SU-DHL-6 (cell line): ENCODE measurements around the gene ZNF664.

Experiments
- H2AFZ ChIP-seq: fragments of 200-600 bp; sonication (generic); 2 replicates; pipeline ENCODE4 v1.6.1; 2014; ENCODE audit warnings: low read depth, mild to moderate bottlenecking, moderate library complexity, mixed read lengths, antibody characterized with exemption, low read length; ENCODE audit not compliant: severe bottlenecking
- H3F3A ChIP-seq: fragments of 200-600 bp; shearing (Covaris generic); 2 replicates; pipeline ENCODE4 v1.6.0; 2016; ENCODE audit warnings: antibody characterized with exemption, mild to moderate bottlenecking; ENCODE audit not compliant: insufficient read depth
- H3K27ac ChIP-seq: fragments of 200-600 bp; sonication (generic); 2 replicates; pipeline ENCODE4 v1.5.1; 2016; ENCODE audit warnings: low read depth, mild to moderate bottlenecking, low read length, moderate library complexity, mixed read lengths
- H3K27me3 ChIP-seq: fragments of 200-600 bp; sonication (generic), shearing (Covaris generic); 2 replicates; pipeline ENCODE4 v1.6.0; 2014; ENCODE audit warnings: mild to moderate bottlenecking, low read length
- H3K36me3 ChIP-seq: fragments of 200-600 bp; sonication (generic); 2 replicates; pipeline ENCODE4 v1.6.1; 2014; ENCODE audit warnings: mild to moderate bottlenecking, low read length, mixed read lengths
- H3K4me2 ChIP-seq: fragments of 300-600, 200-600 bp; shearing (Covaris generic), sonication (generic); 2 replicates; pipeline ENCODE4 v1.6.0; 2014; ENCODE audit warnings: low read length, low read depth, mild to moderate bottlenecking; ENCODE audit not compliant: poor library complexity, severe bottlenecking
- H3K4me3 ChIP-seq: fragments of 200-600 bp; sonication (generic); 2 replicates; pipeline ENCODE4 v1.5.1; 2014; ENCODE audit warnings: antibody characterized with exemption, low read length, mild to moderate bottlenecking, mixed read lengths; ENCODE audit not compliant: insufficient read depth, poor library complexity, severe bottlenecking
- H3K79me2 ChIP-seq: fragments of 200-600 bp; sonication (generic); 2 replicates; pipeline ENCODE4 v1.6.1; 2014; ENCODE audit warnings: mild to moderate bottlenecking, low read length, moderate library complexity; ENCODE audit not compliant: insufficient read depth
- H3K9ac ChIP-seq: fragments of 200-600 bp; sonication (generic); 2 replicates; pipeline ENCODE4 v1.7.0; 2014; ENCODE audit warnings: mild to moderate bottlenecking, low read length
- H3K9me2 ChIP-seq: fragments of 200-600 bp; sonication (generic); replicated peaks from 2 replicates; pipeline ENCODE4 v1.6.1; 2014; ENCODE audit warnings: low read length; ENCODE audit not compliant: insufficient read depth
- H3K9me3 ChIP-seq: fragments of 200-600 bp; sonication (generic); 2 replicates; pipeline ENCODE4 v1.6.1; 2014; ENCODE audit warnings: low read length, mixed read lengths; ENCODE audit not compliant: insufficient read depth
- H4K20me1 ChIP-seq: fragments of 200-600 bp; sonication (generic); 2 replicates; pipeline ENCODE4 v1.6.1; 2014; ENCODE audit warnings: low read depth, mild to moderate bottlenecking, antibody characterized with exemption, low read length, moderate library complexity, mixed read lengths
- EZH2phosphoT487 ChIP-seq: fragments of 200-600 bp; sonication (generic), shearing (Covaris generic); conservative IDR thresholded peaks from 2 replicates; pipeline ENCODE4 v1.6.1; 2018; ENCODE audit warnings: mild to moderate bottlenecking, antibody characterized with exemption, low read length, moderate library complexity, mixed read lengths
- TF ChIP-seq, protein P1 (sequence below): fragments of 200-600 bp; sonication (generic); IDR thresholded peaks from one replicate; pipeline ENCODE4 v1.5.1; 2017; ENCODE audit warnings: antibody characterized with exemption, mild to moderate bottlenecking, low read length, moderate library complexity; ENCODE audit not compliant: insufficient read depth, poor library complexity, severe bottlenecking

The ZNF664 gene

DNA sequence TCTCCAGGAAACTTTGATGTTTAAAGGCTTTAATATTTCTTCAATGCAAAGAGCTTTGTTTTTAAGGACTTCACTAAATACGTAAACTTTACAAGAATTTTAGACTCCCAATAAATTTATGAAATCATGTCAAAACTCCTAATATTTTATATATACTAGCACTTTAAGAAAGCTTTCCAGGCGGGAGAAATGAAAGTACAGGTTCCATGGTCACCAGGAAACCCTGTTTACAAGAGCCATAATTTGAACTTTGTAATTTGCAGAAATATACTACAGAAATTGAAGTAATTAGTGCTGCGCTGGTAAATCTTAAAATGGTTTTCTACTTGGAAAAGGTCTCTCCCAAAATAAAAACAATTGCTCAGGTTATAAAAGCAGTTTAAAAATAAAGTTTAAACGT is 9.2 kb upstream of the ZNF664 start:
- TF ChIP-seq EZH2phosphoT487 = no peak
- TF ChIP-seq, protein P1, sequence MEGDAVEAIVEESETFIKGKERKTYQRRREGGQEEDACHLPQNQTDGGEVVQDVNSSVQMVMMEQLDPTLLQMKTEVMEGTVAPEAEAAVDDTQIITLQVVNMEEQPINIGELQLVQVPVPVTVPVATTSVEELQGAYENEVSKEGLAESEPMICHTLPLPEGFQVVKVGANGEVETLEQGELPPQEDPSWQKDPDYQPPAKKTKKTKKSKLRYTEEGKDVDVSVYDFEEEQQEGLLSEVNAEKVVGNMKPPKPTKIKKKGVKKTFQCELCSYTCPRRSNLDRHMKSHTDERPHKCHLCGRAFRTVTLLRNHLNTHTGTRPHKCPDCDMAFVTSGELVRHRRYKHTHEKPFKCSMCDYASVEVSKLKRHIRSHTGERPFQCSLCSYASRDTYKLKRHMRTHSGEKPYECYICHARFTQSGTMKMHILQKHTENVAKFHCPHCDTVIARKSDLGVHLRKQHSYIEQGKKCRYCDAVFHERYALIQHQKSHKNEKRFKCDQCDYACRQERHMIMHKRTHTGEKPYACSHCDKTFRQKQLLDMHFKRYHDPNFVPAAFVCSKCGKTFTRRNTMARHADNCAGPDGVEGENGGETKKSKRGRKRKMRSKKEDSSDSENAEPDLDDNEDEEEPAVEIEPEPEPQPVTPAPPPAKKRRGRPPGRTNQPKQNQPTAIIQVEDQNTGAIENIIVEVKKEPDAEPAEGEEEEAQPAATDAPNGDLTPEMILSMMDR = no peak
- Histone ChIP-seq H3F3A (no peaks in the 10 kb centered on the region), H3K27ac (no peak overlapping the region), H3K9ac (no peak overlapping the region), H3K27me3 (no peaks in the 10 kb centered on the region), H2AFZ (no peak overlapping the region), H3K4me3 (no peak overlapping the region), H4K20me1 (no peaks in the 10 kb centered on the region; the same call in 1 of the 2 replicates), H3K79me2 (no peaks in the 10 kb centered on the region), H3K36me3 (no peaks in the 10 kb centered on the region), H3K9me3 (no peaks in the 10 kb centered on the region), H3K9me2 (no peaks in the 10 kb centered on the region), H3K4me2 (no peak overlapping the region)

DNA sequence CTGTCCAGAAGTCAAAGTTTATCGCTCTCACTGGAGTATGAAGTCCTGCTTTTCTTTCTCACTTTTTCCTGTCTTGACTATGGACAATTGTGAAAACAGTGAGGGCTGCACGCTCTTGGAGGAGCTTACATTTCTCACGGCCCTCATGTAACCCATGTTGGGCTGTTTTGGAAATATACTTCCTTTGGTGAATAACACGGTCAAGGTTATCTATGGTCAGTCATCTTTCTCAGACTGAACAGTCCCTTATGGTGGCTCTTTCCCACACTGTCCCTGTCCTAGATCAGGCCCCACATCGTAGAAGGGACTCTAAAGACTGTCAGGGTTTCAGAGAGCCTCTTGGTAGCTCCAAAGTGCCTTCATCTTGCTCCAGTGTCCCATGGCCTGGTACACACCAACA is 7.6 kb upstream of the ZNF664 start:
- Histone ChIP-seq H3K79me2 (no peaks in the 10 kb centered on the region), H2AFZ (no peak overlapping the region), H3K9me2 (no peaks in the 10 kb centered on the region), H3K4me2 (no peak overlapping the region), H3K9ac (no peak overlapping the region), H3K4me3 (no peak overlapping the region), H3K27ac (no peak overlapping the region), H3F3A (no peaks in the 10 kb centered on the region), H3K27me3 (no peaks in the 10 kb centered on the region), H3K9me3 (no peaks in the 10 kb centered on the region), H4K20me1 (no peaks in the 10 kb centered on the region; the same call in 1 of the 2 replicates), H3K36me3 (no peaks in the 10 kb centered on the region)
- TF ChIP-seq, protein P1 = no peak
- TF ChIP-seq EZH2phosphoT487 = no peak

DNA sequence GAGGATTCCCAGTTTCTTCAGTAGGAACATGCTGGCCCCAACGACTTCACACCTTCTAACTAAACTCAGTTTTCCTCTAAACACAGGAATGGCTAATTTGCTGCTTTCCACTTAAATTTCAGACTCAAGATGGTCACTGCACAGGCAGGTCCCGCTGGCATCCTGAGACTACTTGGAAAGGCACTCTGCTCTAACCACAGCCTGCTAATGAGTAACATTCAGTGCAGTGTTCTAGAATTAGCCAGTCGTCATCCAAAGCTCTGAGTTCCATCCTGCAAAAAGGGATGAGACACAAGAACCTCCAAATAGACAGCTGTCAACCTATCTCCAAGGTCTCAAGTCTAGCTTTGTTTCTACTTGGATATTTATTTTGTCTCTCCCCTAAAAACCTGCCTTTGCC is 6.4 kb upstream of the ZNF664 start:
- Histone ChIP-seq H2AFZ (no peak overlapping the region), H3K9ac (no peak overlapping the region), H3K79me2 (no peaks in the 10 kb centered on the region), H3K4me2 (no peak overlapping the region), H3K9me3 (no peaks in the 10 kb centered on the region), H3K27ac (no peak overlapping the region), H3K36me3 (no peaks in the 10 kb centered on the region), H4K20me1 (peaks cover 5% of the 10 kb centered on the region; the same call in 1 of the 2 replicates), H3F3A (peaks cover 5% of the 10 kb centered on the region; the same call in 1 of the 2 replicates), H3K27me3 (no peaks in the 10 kb centered on the region), H3K9me2 (no peaks in the 10 kb centered on the region), H3K4me3 (no peak overlapping the region)
- TF ChIP-seq EZH2phosphoT487 = no peak
- TF ChIP-seq, protein P1 = no peak

DNA sequence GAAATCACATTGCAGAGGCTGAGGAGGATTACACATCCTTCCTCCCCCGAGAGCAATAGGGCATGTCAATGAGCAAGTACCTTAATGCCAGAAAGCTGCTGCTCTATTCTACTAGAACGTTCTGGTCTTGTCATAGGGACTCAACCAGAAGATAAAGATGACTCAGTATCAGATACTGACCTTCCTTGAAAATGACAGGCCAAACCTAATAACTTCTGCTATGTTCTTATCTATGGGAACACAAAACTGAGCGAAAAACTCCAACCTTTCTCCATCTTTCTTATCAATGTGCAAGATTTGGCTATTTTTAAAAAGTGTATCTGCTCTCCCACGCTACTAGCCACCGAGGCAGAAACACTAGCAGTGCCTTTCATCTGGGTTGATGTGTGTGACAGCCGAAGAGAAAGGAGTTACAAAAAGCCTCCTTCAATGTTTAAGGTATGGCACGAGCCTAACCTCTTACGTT is 5.9 kb upstream of the ZNF664 start:
- TF ChIP-seq, protein P1 = no peak
- no peak for TF ChIP-seq EZH2phosphoT487
- H3K27ac ChIP-seq = no peak overlapping the region
- H3K9ac ChIP-seq = no peak overlapping the region
- H2AFZ ChIP-seq = no peak overlapping the region
- no peaks in the 10 kb centered on the region for H3K27me3 ChIP-seq
- H3K9me3 ChIP-seq = no peaks in the 10 kb centered on the region
- H3K4me2 ChIP-seq = no peak overlapping the region
- peaks cover 5% of the 10 kb centered on the region; the same call in 1 of the 2 replicates for H3F3A ChIP-seq
- peaks cover 5% of the 10 kb centered on the region; the same call in 1 of the 2 replicates for H4K20me1 ChIP-seq
- no peaks in the 10 kb centered on the region for H3K36me3 ChIP-seq
- H3K9me2 ChIP-seq = no peaks in the 10 kb centered on the region
- no peak overlapping the region for H3K4me3 ChIP-seq
- no peaks in the 10 kb centered on the region for H3K79me2 ChIP-seq
